NOMO-1 (cell line): ENCODE results near the gene SPIRE1.
"Not testable (repeated sequence)": the region's sequence is repeated elsewhere in the genome, so short reads cannot be mapped to it uniquely, and the experiment has no call there.

Experiments used
- DNase-seq, 2 experiments: peaks; one replicate each; lab custom pipeline; 2025; ENCODE audit not compliant: unreplicated experiment in 2 of 2; lab: John Stamatoyannopoulos, UW

SPIRE1 gene

GRCh38 chr18:12423393-12423792, 234.5 kb downstream of the SPIRE1 start:
- DNase-seq, result no peak

GRCh38 chr18:12422936-12423335, 235.0 kb downstream of the SPIRE1 start:
- DNase-seq, result no peak

GRCh38 chr18:12421732-12422131, 236.2 kb downstream of the SPIRE1 start:
- no peak for DNase-seq

- no peak for DNase-seq
These were observed 237.0 kb downstream of the SPIRE1 start for GRCh38 chr18:12420821-12421421.

GRCh38 chr18:12417687-12418086, 240.2 kb downstream of the SPIRE1 start:
- DNase-seq, result no peak

GRCh38 chr18:12416098-12416729, 241.7 kb downstream of the SPIRE1 start:
- no peak for DNase-seq

- DNase-seq, result no peak
These were observed 246.5 kb downstream of the SPIRE1 start for GRCh38 chr18:12411456-12411855.

- DNase-seq, result not testable (repeated sequence)
These were observed 247.2 kb downstream of the SPIRE1 start for GRCh38 chr18:12410747-12411146.

- DNase-seq, result no peak
These were observed 247.8 kb downstream of the SPIRE1 start for GRCh38 chr18:12410081-12410481.

GRCh38 chr18:12409469-12409868, 248.4 kb downstream of the SPIRE1 start:
- no peak for DNase-seq

- DNase-seq, result no peak
These were observed 249.5 kb downstream of the SPIRE1 start for GRCh38 chr18:12408247-12408869.

GRCh38 chr18:12406371-12407111, 251.4 kb downstream of the SPIRE1 start:
- no peak for DNase-seq

- no peak for DNase-seq
These were observed 252.8 kb downstream of the SPIRE1 start for GRCh38 chr18:12405066-12405465.

GRCh38 chr18:12403601-12404506, 254.1 kb downstream of the SPIRE1 start:
- peak in 1 of 2 experiments; percentile 4 for DNase-seq

- no peak for DNase-seq
These were observed 256.0 kb downstream of the SPIRE1 start for GRCh38 chr18:12401881-12402280.

- DNase-seq, result no peak
These were observed 258.7 kb downstream of the SPIRE1 start for GRCh38 chr18:12399231-12399630.

- no peak for DNase-seq
These were observed 259.3 kb downstream of the SPIRE1 start for GRCh38 chr18:12398625-12399024.

GRCh38 chr18:12397793-12398192, 260.1 kb downstream of the SPIRE1 start:
- no peak for DNase-seq

- DNase-seq, result no peak
These were observed 260.7 kb downstream of the SPIRE1 start for GRCh38 chr18:12397254-12397653.
